ENCODE results near the gene CNDP1.
"Not testable (repeated sequence)": the region's sequence is repeated elsewhere in the genome, so short reads cannot be mapped to it uniquely, and the experiment has no call there.

CNDP1 gene

GRCh38 chr18:74534150-74534969 is at the start of gene CNDP1:
CNDP1 (plus strand) TSS chr18:74534500; CDS start chr18:74534668, 168 bp downstream.
- DNase-seq (ENCODE audit: low read depth): no peak

- no peak for DNase-seq (ENCODE audit: low read depth)
Measured at GRCh38 chr18:74486119-74486849, 48.0 kb upstream of the CNDP1 start.

- no peak for DNase-seq (ENCODE audit: low read depth)
Measured at GRCh38 chr18:74488354-74488753, 45.9 kb upstream of the CNDP1 start.

- no peak for DNase-seq (ENCODE audit: low read depth)
Measured at GRCh38 chr18:74488864-74489263, 45.4 kb upstream of the CNDP1 start.

GRCh38 chr18:74489676-74490075 is 44.6 kb upstream of the CNDP1 start:
- no peak for DNase-seq (ENCODE audit: low read depth)

GRCh38 chr18:74492259-74492658 is 42.0 kb upstream of the CNDP1 start:
- no peak for DNase-seq (ENCODE audit: low read depth)

- DNase-seq (ENCODE audit: low read depth): peak; percentile 37
Measured at GRCh38 chr18:74493689-74494088, 40.6 kb upstream of the CNDP1 start.

- DNase-seq (ENCODE audit: low read depth): no peak
Measured at GRCh38 chr18:74494514-74494913, 39.8 kb upstream of the CNDP1 start.

GRCh38 chr18:74495581-74496507 is 38.5 kb upstream of the CNDP1 start, which contains the start of gene CNDP2:
CNDP2 (plus strand) TSS chr18:74496363; CDS start chr18:74499974, 3,611 bp downstream.
- DNase-seq (ENCODE audit: low read depth): peak; percentile 98

GRCh38 chr18:74496508-74497323 is 37.6 kb upstream of the CNDP1 start:
- DNase-seq (ENCODE audit: low read depth): peak; percentile 22

- DNase-seq (ENCODE audit: low read depth): no peak
Measured at GRCh38 chr18:74497324-74497676, 37.0 kb upstream of the CNDP1 start.

GRCh38 chr18:74497778-74498177 is 36.5 kb upstream of the CNDP1 start:
- no peak for DNase-seq (ENCODE audit: low read depth)

GRCh38 chr18:74498712-74499627 is 35.3 kb upstream of the CNDP1 start:
- peak; percentile 64 for DNase-seq (ENCODE audit: low read depth)

GRCh38 chr18:74499633-74500032 is 34.7 kb upstream of the CNDP1 start:
- no peak for DNase-seq (ENCODE audit: low read depth)

GRCh38 chr18:74500372-74500771 is 33.9 kb upstream of the CNDP1 start:
- no peak for DNase-seq (ENCODE audit: low read depth)

GRCh38 chr18:74500774-74501173 is 33.5 kb upstream of the CNDP1 start:
- not testable (repeated sequence) for DNase-seq (ENCODE audit: low read depth)

- DNase-seq (ENCODE audit: low read depth): no peak
Measured at GRCh38 chr18:74501386-74501785, 32.9 kb upstream of the CNDP1 start.

GRCh38 chr18:74503137-74503536 is 31.2 kb upstream of the CNDP1 start:
- no peak for DNase-seq (ENCODE audit: low read depth)

GRCh38 chr18:74505776-74506175 is 28.5 kb upstream of the CNDP1 start:
- DNase-seq (ENCODE audit: low read depth): no peak

- no peak for DNase-seq (ENCODE audit: low read depth)
Measured at GRCh38 chr18:74506448-74507084, 27.7 kb upstream of the CNDP1 start.

Measured in activated T-helper 1 cell treated with Interleukin-2 at 50 U/mL for 16 hours (primary cell).